NCI-H345 (cell line): ENCODE results near the gene CDH26.
A peak's percentile ranks its signal among the peaks of the same experiment; 100 is the strongest.

Experiments
- DNase-seq: peaks from one replicate; lab custom pipeline; 2025; lab: John Stamatoyannopoulos, UW

CDH26 gene

DNA sequence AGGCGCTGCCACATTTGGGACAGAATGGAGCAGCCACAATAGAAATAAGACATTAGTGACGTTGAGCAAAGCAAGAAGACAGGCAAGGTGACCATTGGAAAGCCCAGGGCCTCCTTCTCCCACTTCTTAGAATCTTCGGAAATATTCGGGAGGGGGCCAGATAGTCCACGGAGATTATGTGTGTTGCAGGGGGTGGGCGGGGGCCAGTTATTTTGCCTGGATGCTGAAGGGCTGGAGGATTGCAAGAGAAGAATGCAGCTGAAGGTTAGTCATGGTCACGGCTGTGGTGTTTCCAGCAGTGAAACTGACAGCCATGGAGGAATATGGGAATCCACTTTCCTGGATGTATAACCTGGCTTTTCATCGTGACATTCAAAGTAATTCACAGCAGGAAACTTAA is 88.6 kb downstream of the CDH26 start:
- no peak for DNase-seq

DNA sequence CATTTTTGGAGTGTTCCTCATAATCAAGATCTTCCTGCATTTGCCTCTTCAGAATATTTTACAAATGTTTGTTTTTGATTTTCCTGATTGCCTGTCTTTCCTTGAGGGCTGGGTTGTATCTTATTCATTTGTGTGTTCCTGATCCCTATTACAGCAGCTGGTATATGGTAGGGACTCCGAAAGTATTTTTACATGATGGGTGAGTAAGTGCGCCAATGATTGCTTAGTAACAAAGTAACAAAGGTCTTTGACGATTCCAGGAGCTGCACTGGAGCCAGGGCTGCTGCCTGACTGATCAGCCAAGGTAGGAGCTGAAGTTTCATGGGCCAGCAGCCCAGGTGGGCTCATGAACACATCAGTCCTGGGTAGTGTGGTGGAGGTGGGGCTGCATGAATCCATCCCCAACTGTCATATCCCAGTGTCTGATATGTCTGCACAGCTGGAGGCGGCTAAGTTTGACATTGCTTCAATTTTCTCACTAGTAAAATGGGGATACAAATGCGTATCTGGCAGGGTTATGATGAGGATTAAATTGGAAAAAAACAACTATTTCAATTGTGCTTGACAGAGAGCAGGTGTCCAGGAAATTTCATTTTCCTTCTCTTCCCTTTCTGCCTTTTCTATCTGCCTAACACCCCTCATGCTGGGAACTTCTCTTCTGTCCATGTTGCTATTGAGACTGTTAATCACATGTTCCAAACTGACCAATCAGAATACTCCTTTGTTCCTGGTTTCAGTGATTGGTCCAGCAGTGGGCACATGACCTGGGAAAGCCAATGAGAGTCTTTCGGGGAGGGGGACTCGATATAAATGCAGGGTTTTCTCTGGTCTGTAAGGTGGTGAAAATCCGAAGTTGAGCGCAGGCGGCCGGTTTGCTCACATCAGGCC is 90.7 kb downstream of the CDH26 start:
- DNase-seq, result no peak

DNA sequence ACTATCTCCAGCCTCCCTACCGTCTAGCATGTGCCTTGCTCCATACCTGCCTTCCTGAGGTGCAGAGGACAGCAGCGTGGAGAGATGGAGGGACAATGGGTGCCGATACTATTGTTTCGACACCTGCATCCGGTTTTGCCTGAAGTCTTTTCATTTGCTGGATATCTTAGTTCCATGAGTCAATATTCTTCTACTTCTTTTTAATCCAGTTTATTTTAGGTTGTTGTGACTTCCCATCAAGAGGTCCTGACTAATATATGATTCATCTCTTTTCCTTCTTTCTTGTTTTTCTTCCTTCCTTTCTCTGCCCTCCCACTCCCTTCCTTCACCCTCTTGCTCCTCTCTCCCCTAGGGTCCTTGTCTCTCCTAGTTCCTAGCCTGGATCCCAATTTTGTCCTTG is 91.4 kb downstream of the CDH26 start:
- no peak for DNase-seq

DNA sequence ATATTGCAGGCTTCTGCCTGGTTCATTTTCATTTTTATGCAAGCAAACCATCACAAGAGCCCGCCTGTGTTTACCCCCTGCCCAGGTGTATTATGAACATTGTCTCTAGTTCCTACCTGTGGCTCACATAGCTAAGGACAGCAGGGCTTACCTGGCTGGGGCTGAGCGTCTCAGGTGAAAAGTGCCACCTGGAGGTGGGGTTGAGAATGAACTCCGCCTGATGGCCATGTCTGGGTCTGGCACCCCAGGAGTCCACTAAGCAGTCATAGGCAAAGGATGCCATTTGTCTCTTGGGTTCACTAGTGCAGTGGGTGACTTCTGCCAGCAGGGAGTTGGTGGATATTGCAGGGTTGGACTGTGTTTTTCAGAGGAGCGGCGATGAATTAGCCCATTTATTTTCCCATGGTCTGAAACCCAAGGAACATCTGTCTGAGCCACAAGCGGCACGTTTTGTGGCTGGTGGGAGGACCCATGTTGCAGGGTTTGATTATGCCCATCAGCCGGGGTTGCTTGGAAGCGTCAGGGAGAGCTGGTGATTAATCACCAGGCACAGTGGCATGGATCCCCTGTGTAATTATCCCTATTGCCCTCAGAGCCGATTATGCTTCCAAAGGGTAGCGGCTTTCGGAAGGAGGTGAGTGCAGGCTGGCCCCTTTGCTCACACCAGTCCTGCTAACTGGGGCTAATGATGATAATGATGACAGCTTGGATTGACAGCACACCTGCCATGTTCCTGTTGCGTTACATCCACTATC is 92.1 kb downstream of the CDH26 start:
- no peak for DNase-seq

DNA sequence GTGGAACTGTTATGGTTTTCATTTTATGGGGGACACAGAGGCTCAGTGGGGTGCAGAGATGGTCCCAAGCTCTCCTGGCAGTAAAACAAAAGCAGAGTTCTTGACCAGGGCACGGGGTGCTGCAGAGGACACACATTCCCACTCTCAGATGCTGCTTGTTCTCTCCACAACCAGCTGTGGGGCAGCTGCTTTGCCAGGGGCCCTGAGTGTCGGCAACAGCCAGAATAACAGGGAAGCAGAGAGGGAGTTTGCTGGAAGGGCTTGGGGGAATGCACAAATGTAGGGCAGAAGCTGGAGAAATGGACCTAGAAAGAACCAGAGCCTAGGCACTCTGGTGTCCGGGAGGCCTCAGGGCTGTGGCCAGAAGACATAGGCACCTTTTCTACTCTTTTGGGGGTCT is 93.7 kb downstream of the CDH26 start:
- DNase-seq, result no peak

DNA sequence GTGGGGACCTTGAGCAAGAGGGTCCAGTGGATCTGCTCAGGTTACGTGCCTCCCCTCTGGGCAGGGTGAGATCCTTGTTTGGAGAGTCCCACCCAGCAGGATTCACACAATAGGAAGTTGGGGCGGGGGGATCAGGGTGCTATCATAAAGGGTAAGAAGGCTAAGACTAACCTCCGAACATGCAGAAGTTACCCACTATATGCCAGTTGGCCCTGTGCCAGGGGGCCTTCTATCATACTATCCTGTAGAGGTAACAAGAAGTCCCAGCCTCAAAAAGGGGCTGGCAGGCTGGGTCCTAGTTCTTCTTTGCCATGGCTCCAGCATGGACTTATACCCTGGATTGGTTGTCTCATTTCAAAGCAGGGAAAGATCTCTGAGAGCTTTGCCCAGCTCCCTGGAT is 94.1 kb downstream of the CDH26 start:
- DNase-seq, result no peak

DNA sequence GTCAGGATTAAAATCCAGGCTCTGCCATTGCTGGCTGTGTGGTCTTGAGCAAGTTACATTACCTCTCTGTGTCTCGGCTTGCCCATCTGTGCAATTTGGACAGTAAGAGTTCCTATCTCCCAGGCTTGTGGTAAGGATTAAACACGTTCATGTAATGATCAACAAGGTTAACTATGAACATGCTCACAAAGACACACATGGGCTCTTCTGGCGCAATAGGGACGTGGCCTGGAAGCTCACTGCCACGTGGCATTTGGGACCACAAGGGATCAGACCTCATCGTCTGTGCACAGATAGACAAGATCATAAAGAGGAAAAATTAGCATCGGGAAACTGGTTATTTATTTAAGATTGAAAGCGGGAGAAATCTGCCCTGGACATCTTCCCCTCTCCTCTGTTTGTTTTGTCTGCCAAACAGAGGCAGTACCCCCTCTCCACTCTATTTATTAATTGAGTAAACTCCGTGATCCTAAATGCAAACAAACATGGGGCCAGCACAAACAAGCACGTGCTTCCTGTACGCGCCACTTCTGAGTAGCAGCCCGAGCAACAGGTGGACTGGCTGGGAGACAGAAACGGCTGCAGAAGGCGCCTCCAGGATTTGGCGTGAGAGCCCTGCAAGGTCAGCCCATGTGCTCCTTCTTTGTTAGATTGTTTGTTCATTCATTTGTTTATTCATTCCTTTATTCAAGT is 95.0 kb downstream of the CDH26 start:
- no peak for DNase-seq

DNA sequence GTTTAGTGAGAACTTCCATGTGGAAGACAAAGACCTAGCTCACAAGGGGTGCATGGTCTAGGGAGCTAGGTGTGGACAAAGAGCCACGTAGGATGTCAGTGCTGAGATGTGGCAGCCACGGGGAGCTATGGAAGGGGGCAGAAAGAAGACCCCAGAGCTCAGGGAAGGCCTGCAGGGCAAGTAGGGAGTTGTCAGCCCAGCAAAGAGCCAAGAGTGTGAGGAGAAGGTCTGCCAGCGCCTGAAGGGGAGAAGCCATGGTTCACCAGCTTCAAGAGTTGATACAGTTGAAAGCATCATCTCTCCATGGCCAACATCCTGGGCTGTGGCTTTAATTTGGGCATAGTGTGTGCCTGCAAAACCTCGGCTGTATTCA is 95.6 kb downstream of the CDH26 start:
- DNase-seq, result no peak

DNA sequence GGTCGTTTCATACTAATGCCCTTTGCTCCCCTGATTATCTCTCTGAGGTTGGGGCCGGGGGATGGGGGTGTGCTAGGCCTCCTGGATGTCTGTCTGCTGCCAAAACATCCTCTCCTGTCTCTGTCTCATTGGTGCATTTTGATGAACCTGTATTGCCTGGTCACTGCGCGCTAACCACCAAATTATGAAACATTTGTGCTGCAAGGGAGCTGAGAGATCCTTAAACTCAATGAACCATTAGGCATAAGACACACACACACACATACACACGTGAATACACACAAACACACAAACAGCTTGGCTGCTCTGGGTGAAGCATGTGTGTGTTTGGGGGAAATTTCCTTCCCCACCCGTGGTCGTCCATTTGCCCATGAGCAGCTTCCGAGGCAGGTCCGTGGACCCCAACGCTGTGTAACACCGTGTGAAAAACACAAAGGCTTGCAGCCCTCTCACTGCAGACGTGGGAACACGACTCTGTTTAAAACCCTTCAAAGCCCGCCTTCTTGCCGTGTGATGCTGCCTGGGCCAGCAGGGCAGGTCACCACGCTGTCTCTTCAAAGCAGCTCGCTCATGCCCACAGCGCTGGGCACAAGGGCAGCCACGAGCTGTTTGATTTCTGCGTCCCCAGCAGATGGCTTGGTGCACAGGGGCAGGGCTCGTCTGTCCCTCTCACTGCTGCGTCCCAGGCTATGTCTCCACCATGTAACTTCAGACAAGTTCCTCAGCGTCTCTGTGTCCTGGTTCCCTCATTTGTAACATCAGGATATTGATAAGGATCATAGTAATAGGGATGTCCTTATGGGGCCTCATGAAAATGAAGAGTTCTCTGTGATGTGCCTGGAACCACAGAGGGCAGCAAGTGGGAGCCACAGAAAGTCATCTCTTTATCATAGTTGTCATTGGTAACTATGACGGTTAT is 96.8 kb downstream of the CDH26 start:
- no peak for DNase-seq

DNA sequence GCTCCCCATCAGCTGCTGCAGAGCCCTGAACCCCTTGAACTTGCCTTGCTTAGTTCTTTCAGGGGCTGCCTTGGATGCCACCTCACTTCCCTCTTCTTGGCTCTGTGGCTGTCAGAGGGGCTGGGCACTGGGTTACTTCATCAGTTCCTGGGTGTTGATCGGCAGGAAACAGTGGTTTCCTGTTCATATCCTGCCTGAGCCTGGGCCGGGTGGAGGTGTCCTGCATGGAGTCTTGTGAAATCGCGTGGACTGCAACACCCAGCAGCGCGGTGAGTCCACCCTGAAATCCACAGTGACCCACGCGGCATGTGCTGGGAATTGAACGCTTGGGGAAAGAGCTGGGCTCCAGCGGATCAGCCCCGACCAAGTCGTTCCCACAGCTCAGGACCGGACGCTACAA is 97.5 kb downstream of the CDH26 start:
- no peak for DNase-seq

DNA sequence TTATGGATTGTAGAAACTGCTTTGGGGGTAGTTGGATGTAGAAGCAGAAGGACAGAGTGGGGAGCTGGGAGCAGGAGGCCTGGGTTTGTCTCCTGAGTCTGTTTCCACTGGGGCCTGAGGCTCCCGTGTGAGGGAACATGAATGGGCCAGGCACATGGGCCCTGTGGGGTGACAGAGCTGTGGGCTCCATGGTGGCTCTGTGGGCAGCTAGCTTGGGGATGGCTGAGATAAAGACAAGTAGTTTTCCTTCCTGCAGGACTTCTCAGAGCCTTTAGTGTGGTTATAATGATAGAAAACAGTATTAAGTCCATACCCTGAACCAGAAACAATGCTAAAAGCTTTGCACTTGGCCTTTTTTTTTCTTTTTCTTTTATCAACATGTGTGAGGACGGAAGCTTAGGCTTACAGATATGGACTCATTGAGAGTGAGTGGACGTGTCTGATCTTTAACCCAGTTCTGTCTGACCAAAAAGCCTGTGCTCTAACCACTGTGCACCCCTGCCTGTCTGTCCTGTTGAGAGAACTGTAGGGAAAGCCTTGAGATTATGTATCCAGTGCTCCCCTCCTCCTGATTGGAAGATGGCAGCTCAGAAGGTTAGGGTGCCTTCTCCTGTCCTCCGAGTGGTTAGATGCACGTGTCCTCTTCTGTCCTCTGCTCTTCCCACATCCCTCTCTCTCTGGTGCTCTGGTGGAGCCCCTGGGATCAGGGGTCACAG is 98.3 kb downstream of the CDH26 start:
- no peak for DNase-seq

DNA sequence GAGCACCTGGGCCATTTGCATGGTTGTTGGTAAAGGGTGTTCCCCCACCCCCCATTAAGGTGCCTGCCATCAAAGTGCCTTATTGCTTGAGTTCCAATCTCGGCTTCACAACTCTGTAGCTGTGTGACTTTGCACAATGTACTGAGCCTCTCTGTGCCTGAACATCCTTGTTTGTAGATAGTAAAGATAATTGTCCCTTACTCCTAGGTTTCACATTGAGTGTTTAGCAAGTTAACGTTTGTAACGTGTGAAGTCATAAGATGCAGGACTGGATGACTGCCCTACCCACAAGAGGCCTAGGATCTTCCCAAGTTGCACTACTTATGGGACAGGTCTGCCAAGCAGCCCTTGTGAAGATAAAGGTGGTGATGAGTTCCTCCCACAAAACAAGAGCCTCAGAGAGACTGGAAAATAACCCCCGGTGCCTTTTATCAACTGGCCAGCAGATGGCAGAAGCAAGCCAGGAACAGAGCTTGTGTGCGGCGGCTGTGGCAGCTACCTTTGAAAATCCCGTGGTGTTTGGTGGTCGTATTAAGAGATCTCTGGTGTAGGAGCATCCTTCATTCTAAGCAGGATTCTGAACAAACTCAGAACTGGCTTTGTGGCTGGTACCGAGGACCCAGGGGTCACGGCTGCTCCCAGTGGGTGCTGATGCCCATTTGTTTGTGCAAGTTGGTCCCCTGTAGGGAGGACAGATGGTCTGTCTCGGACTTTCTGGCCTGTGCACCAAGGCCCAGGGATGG is 99.1 kb downstream of the CDH26 start:
- DNase-seq, result peak; percentile 43

DNA sequence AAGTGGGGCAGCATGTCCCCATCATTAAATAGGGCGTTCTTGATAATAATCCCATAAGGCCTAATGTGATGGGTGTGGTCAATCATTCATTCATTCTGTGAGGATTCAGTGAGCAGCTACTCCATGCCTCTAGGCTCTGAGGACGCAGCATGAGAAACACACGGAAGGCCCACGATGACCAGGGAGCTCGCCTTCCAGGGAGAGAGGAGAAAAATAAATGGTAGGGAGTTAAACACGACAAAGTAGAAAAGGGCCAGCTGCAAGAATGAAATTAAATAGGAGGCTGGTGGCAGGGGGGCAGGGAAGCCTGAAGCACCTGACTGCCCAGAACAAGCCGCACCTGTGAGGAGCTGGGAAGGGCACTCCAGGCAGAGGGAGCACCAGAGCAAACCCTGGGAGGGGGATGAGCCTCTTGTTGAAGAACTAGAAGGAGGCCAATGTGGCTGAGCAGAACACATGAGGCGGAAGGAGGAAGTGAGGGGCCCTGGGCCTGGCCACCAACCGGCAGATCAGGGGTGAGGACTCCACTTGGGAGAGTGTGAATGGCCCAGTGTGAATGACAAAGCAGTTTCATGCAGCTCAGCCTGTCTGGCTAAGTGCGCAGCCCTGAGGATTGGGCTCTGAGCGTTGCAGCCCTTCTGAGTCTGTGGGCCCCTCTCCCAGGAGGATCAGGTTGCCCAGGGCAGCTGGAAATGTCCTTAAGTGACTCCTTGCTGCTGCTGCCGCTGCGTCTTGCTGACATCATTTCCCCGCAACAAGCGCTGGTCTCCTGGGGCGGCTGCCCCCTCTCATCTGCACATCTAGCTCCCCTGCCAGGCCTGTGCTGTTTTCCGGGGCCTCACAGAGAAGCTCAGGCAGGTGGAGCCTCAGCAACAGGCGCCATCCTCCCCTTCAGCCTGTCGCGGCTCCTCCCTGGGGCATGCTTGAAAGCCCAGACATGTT is 99.9 kb downstream of the CDH26 start:
- DNase-seq, result no peak

DNA sequence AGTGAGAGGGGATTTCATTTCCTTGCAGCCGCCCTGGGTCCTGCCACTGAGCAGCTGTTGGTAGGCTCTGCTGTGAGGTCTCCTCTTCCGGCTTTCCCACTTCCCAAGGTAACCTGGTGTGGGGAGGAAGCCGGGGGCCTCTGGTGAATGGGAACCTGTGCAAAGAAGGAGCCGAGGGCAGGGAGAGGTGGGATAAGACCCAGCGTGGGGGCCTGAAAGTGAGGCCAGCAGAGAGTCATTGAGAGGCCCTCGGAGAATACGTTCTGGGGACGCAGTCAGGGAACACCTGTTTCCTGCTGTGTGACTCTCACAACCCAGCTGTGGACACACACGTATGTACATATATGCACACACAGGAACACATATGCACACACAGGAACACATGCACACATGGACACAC is 100.7 kb downstream of the CDH26 start:
- DNase-seq, result no peak

DNA sequence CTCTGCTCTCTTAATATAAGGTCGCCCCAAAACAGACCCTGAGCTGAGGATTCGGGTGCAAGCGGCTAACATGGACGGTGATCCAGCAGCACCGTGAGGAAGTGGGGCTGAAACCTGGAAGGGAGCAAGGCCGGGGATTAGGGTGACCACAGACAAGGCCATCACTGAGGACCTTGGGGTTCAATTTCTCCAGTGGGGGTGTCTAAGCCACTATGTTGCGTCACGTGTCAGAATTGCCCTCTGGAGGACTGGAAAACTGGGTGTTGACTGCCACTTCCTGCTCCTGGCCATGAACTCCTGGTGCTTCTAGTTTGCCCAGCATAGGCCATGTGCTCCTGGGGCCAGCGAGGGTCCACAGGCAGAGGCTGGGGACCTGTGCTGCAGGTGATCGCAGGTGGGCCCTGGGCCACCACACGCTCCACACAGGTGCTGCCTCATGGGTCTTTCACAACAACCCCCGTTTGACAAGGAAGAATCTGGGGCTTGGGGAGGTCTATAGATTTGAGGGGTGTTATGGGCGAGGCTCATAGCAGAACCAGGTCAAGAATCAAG is 101.9 kb downstream of the CDH26 start:
- DNase-seq, result no peak

DNA sequence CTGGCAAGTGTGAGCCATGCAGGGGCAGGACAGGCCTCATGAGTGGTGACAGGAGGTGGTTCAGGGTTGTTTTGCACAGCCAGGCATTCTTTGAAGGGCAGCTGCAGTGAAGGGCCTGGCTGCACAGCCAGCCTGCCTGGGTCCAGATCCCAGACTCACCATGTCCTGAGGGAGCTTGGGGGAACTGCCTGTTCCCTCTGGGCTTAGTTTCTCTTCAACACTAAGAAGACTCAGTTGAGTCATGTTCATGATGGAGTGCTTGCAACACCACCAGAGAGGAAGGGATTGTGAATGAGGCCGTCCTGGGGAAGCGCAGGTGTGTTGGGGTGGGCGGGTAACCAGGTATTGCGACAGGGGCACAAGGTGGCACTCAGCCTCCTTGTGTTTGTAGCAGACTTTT is 102.4 kb downstream of the CDH26 start:
- no peak for DNase-seq

DNA sequence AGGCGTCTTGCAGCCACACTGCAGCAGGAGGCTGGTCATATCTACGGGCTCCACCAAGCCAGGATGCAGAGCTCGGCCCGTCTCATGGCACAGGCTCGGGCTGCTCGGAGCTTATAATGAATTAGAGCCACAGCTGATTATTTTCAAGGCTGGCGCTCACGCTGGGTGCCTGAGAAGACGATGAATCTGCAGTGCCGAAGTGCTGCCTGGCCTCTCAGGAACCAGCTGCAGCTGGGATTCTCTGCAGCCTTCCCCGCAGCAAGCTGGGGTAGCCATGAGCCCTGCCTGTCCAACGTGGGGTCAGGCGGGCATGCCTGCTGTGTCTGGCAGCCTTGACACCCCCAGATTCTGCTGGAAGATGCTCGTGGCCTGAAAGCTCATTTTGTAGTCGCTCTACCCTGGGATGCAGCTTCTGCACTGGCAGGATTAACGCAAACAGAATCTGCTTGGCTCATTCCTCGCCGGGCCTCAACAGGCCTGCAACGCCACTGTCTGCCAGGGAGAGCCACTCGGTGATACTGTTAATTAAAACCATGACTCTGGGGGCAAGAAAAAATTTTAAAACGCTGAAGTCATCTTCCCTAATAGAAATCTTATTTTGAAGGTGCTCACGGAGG is 104.3 kb downstream of the CDH26 start:
- DNase-seq, result no peak

DNA sequence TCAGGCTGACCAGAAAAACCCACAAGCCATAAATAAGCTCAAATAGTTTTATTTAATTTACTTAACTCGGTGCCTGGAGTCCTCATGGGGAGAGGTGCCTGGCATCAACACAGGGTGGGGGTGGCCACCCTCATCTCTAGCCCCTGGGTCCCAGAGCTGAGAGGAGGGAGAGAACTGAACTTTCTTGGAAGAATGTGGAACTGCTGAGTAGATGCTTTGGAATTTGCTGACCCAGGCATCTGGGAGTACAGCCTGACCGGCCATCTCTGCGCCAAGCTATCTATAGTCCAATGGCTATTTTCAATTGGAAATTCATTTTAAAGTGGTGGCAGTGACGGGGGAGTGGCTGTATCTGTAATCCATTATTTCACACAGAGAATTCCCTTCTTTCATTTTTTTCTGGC is 104.8 kb downstream of the CDH26 start:
- DNase-seq, result no peak
